ENCODE results near the gene EEF1AKMT4. TPM values are rescaled to one million over a fixed set of nuclear protein-coding genes. Genes with fewer than 3 reads are reported as not detected.

The EEF1AKMT4 gene
- total RNA-seq, 1 experiment from 2014 or later = 8.1 TPM

DNA sequence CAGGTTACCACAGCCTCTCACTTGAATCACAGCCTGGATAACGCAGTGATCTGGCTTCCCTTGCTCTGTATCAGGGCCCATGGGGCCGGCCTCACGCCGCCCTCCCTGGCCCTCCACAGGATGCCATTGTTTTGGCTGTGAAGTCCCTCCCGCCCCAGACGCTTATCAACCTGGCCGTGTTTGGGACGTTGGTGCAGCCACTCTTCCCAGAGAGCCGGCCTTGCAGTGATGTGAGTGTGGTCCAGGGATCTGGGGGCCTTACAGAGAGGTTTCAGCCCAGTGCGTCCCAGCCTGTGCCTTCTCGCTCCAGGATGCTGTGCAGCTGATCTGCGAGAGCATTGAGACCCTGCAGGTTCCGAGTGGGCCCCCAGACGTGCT, 13.4 kb upstream of the EEF1AKMT4 start:
- Histone ChIP-seq H3K9me3 (ENCODE audit: control insufficient read depth, low read depth, low read length) (no peaks in the 10 kb centered on the region), H3K18ac (ENCODE audit: insufficient read length, low read depth, low read length) (no peak overlapping the region), H2BK120ac (ENCODE audit: low read depth, low read length, poor library complexity, severe bottlenecking) (no peak overlapping the region), H4K8ac (replicated peaks; ENCODE audit: insufficient read length, low read depth, low read length) (no peak overlapping the region), H2AK5ac (ENCODE audit: insufficient read length, low read length) (no peak overlapping the region), H3K9ac (ENCODE audit: extremely low read depth, insufficient read length, low read length) (no peak overlapping the region), H4K5ac (ENCODE audit: insufficient read length, low read depth, low read length) (no peak overlapping the region), H3K14ac (ENCODE audit: insufficient read depth, low read length) (no peak overlapping the region; the same call in 1 of the 2 replicates), H3K23ac (ENCODE audit: insufficient read length, low read depth, low read length) (no peak overlapping the region), H3K4ac (ENCODE audit: low read depth, low read length) (no peak overlapping the region), H3K79me1 (ENCODE audit: insufficient read depth, low read depth, low read length, poor library complexity, severe bottlenecking) (no peaks in the 10 kb centered on the region), H3K56ac (ENCODE audit: insufficient read length, low read depth, low read length) (no peak overlapping the region), H2BK15ac (ENCODE audit: low read depth, low read length) (no peak overlapping the region), H2AFZ (ENCODE audit: low read length) (no peak overlapping the region), H3K23me2 (ENCODE audit: insufficient read length, low read depth, low read length, poor library complexity, severe bottlenecking) (no peaks in the 10 kb centered on the region), H2BK12ac (ENCODE audit: insufficient read length, low read depth, low read length) (no peak overlapping the region), H4K91ac (ENCODE audit: insufficient read length, low read depth, low read length) (no peak overlapping the region), H2BK20ac (ENCODE audit: low read depth, low read length, poor library complexity, severe bottlenecking) (no peak overlapping the region), H4K20me1 (ENCODE audit: control insufficient read depth, insufficient read depth, insufficient read length) (no peaks in the 10 kb centered on the region), H3T11ph (ENCODE audit: low read length) (no peak overlapping the region), H3K79me2 (ENCODE audit: insufficient read depth, low read length) (no peaks in the 10 kb centered on the region), H3K4me2 (ENCODE audit: insufficient read depth, insufficient read length, low read length) (no peak overlapping the region), H3K27me3 (ENCODE audit: insufficient read depth, low read length) (peaks cover 15% of the 10 kb centered on the region), H3K27ac (ENCODE audit: insufficient read length, low read depth, low read length) (no peak overlapping the region), H2BK5ac (ENCODE audit: insufficient read length, low read length) (no peak overlapping the region), H3K4me1 (ENCODE audit: insufficient read depth, low read length) (no peaks in the 10 kb centered on the region)
- Mint-ChIP-seq H3K4me3 (no peak overlapping the region), H3K27ac (no peak overlapping the region), H3K36me3 (ENCODE audit: insufficient read depth in 1 of 3, low read depth in 3 of 3) (no peaks in the 10 kb centered on the region; a peak in 1 of 7 replicates), H3K9me3 (no peaks in the 10 kb centered on the region), H3K27me3 (ENCODE audit: low read depth) (peaks cover 29% of the 10 kb centered on the region), H3K4me1 (peaks cover 0 to 8% of the 10 kb centered on the region in 2 experiments; a peak in 3 of 4 replicates)
- whole genome bisulfite sequencing (ENCODE audit: extremely low coverage, insufficient read length, low lambda C conversion rate) = no CpG with 5 or more reads among the region's 14 CpGs
- DNase-seq = no peak
- TF ChIP-seq, protein P1, sequence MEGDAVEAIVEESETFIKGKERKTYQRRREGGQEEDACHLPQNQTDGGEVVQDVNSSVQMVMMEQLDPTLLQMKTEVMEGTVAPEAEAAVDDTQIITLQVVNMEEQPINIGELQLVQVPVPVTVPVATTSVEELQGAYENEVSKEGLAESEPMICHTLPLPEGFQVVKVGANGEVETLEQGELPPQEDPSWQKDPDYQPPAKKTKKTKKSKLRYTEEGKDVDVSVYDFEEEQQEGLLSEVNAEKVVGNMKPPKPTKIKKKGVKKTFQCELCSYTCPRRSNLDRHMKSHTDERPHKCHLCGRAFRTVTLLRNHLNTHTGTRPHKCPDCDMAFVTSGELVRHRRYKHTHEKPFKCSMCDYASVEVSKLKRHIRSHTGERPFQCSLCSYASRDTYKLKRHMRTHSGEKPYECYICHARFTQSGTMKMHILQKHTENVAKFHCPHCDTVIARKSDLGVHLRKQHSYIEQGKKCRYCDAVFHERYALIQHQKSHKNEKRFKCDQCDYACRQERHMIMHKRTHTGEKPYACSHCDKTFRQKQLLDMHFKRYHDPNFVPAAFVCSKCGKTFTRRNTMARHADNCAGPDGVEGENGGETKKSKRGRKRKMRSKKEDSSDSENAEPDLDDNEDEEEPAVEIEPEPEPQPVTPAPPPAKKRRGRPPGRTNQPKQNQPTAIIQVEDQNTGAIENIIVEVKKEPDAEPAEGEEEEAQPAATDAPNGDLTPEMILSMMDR (conservative IDR thresholded peaks at IDR 0.05) = no peak
